MM.1S (cell line): ENCODE data around the gene APPL2.

ENCODE experiments used
- DNase-seq: peaks from one replicate; pipeline ENCODE4 v3.0.0-alpha.2; 2015
- H2AFZ ChIP-seq: fragments of 300-600 bp; sonication (generic); 2 replicates; pipeline ENCODE4 v1.6.0; 2016; ENCODE audit warnings: antibody characterized with exemption, low read length
- H3F3A ChIP-seq: fragments of 300-600 bp; sonication (generic); 2 replicates; pipeline ENCODE4 v1.6.1; 2016; ENCODE audit warnings: mild to moderate bottlenecking, antibody characterized with exemption, low read length, moderate library complexity, mixed read lengths; ENCODE audit not compliant: insufficient read depth
- H3K27ac ChIP-seq: fragments of 300-600 bp; sonication (generic); 2 replicates; pipeline ENCODE4 v1.5.1; 2016; ENCODE audit warnings: mild to moderate bottlenecking, low read length
- H3K27me3 ChIP-seq: fragments of 300-600 bp; sonication (generic); replicated peaks from 2 replicates; pipeline ENCODE4 v1.6.0; 2016; ENCODE audit warnings: low read length; ENCODE audit not compliant: insufficient read depth
- H3K36me3 ChIP-seq: fragments of 300-600 bp; sonication (generic); replicated peaks from 2 replicates; pipeline ENCODE4 v1.6.1; 2016; ENCODE audit warnings: mild to moderate bottlenecking, low read length, mixed read lengths; ENCODE audit not compliant: insufficient read depth
- H3K4me1 ChIP-seq: fragments of 300-600 bp; sonication (generic); 2 replicates; pipeline ENCODE4 v1.6.1; 2016; ENCODE audit warnings: low read length, mixed read lengths
- H3K4me2 ChIP-seq: fragments of 300-600 bp; sonication (generic); 2 replicates; pipeline ENCODE4 v1.6.0; 2016; ENCODE audit warnings: low read depth, low read length
- H3K4me3 ChIP-seq: fragments of 300-600 bp; sonication (generic); 2 replicates; pipeline ENCODE4 v1.5.1; 2016; ENCODE audit warnings: low read length, mixed read lengths
- H3K79me2 ChIP-seq: fragments of 300-600 bp; sonication (generic); 2 replicates; pipeline ENCODE4 v1.6.1; 2016; ENCODE audit warnings: mixed run types, low read length, mixed read lengths
- H3K9ac ChIP-seq: fragments of 300-600 bp; sonication (generic); 2 replicates; pipeline ENCODE4 v1.6.1; 2016; ENCODE audit warnings: low read length, mixed read lengths
- H3K9me2 ChIP-seq: fragments of 300-600 bp; sonication (generic); replicated peaks from 2 replicates; pipeline ENCODE4 v1.6.1; 2016; ENCODE audit warnings: mild to moderate bottlenecking, low read length, mixed read lengths; ENCODE audit not compliant: insufficient read depth
- H3K9me3 ChIP-seq: fragments of 300-600 bp; sonication (generic); replicated peaks from 2 replicates; pipeline ENCODE4 v1.6.1; 2016; ENCODE audit warnings: mild to moderate bottlenecking, low read length, mixed read lengths; ENCODE audit not compliant: insufficient read depth
- H4K20me1 ChIP-seq: fragments of 300-600 bp; sonication (generic); 2 replicates; pipeline ENCODE4 v1.6.1; 2016; ENCODE audit warnings: mild to moderate bottlenecking, low read length, moderate library complexity, mixed read lengths; ENCODE audit not compliant: insufficient read depth
- CTCF ChIP-seq: fragments of 300-600 bp; sonication (generic); IDR thresholded peaks from 2 replicates; pipeline ENCODE4 v1.5.1; 2016; ENCODE audit warnings: antibody characterized with exemption, low read length, mixed read lengths
- EZH2 ChIP-seq: fragments of 300-600 bp; sonication (generic); optimal IDR thresholded peaks from 2 replicates; pipeline ENCODE3; 2017; ENCODE audit warnings: low read depth, mild to moderate bottlenecking, antibody characterized with exemption, low read length, mixed read lengths
- EZH2phosphoT487 ChIP-seq: fragments of 300-600 bp; sonication (generic); IDR thresholded peaks from 2 replicates; pipeline ENCODE4 v1.6.1; 2018; ENCODE audit warnings: antibody characterized with exemption, low read length

APPL2 gene

GRCh38 chr12:105280966-105281693, 45.2 kb upstream of the APPL2 start:
- no peak overlapping the region for H3K27ac ChIP-seq
- H3K79me2 ChIP-seq = no peaks in the 10 kb centered on the region
- H3K4me2 ChIP-seq = no peak overlapping the region
- no peak for DNase-seq
- H3K36me3 ChIP-seq = no peaks in the 10 kb centered on the region
- no peaks in the 10 kb centered on the region for H3K27me3 ChIP-seq
- H3K9me3 ChIP-seq = no peaks in the 10 kb centered on the region
- no peaks in the 10 kb centered on the region for H4K20me1 ChIP-seq
- no peaks in the 10 kb centered on the region for H3F3A ChIP-seq
- H2AFZ ChIP-seq = no peak overlapping the region
- H3K9ac ChIP-seq = no peak overlapping the region
- H3K4me1 ChIP-seq = no peaks in the 10 kb centered on the region
- TF ChIP-seq EZH2 = no peak
- no peak for TF ChIP-seq EZH2phosphoT487
- TF ChIP-seq CTCF = no peak
- no peaks in the 10 kb centered on the region for H3K9me2 ChIP-seq
- no peak overlapping the region for H3K4me3 ChIP-seq

GRCh38 chr12:105279460-105280056, 43.6 kb upstream of the APPL2 start:
- DNase-seq = peak; percentile 50
- H3K4me3 ChIP-seq = no peak overlapping the region
- H4K20me1 ChIP-seq = no peaks in the 10 kb centered on the region
- no peak overlapping the region for H3K4me2 ChIP-seq
- H3F3A ChIP-seq = no peaks in the 10 kb centered on the region
- H3K27ac ChIP-seq = no peak overlapping the region
- H3K36me3 ChIP-seq = no peaks in the 10 kb centered on the region
- no peaks in the 10 kb centered on the region for H3K79me2 ChIP-seq
- no peaks in the 10 kb centered on the region for H3K4me1 ChIP-seq
- no peaks in the 10 kb centered on the region for H3K9me3 ChIP-seq
- no peak overlapping the region for H2AFZ ChIP-seq
- TF ChIP-seq EZH2 = no peak
- TF ChIP-seq CTCF = peak; percentile 78
- H3K27me3 ChIP-seq = no peaks in the 10 kb centered on the region
- H3K9me2 ChIP-seq = no peaks in the 10 kb centered on the region
- no peak overlapping the region for H3K9ac ChIP-seq

GRCh38 chr12:105278043-105278697, 42.2 kb upstream of the APPL2 start:
- H2AFZ ChIP-seq = no peak overlapping the region
- no peak for DNase-seq

More at GRCh38 chr12:105278043-105278697, 42.2 kb upstream of the APPL2 start:
- no peaks in the 10 kb centered on the region for H3K79me2 ChIP-seq
- H3K4me1 ChIP-seq = no peaks in the 10 kb centered on the region
- no peaks in the 10 kb centered on the region for H3K9me2 ChIP-seq
- no peak overlapping the region for H3K27ac ChIP-seq
- TF ChIP-seq EZH2phosphoT487 (no peak), CTCF (peak; percentile 6; the same call in 1 of the 2 replicates)
- H4K20me1 ChIP-seq = no peaks in the 10 kb centered on the region
- H3F3A ChIP-seq = no peaks in the 10 kb centered on the region
- no peaks in the 10 kb centered on the region for H3K9me3 ChIP-seq
- no peaks in the 10 kb centered on the region for H3K36me3 ChIP-seq
- H3K4me3 ChIP-seq = no peak overlapping the region
- no peaks in the 10 kb centered on the region for H3K27me3 ChIP-seq
- no peak overlapping the region for H3K9ac ChIP-seq
- no peak overlapping the region for H3K4me2 ChIP-seq
